Glutamatergic neuron (in vitro differentiated cells): ENCODE results near the gene FOXN3. TPM values are rescaled to one million over a fixed set of nuclear protein-coding genes. Genes with fewer than 3 reads are reported as not detected.

Experiments
- DNase-seq: peaks from one replicate; pipeline ENCODE4 v3.0.0; 2022
- H3K27ac Mint-ChIP-seq: one replicate; pipeline ENCODE4 v1.8.0; 2020; ENCODE audit warnings: mild to moderate bottlenecking, mixed read lengths, inconsistent platforms; ENCODE audit not compliant: unreplicated experiment
- H3K27me3 Mint-ChIP-seq: one replicate; pipeline ENCODE4 v1.8.0; 2020; ENCODE audit warnings: mild to moderate bottlenecking, moderate library complexity, mixed read lengths, inconsistent platforms; ENCODE audit not compliant: unreplicated experiment
- H3K36me3 Mint-ChIP-seq: one replicate; pipeline ENCODE4 v1.8.0; 2020; ENCODE audit warnings: mild to moderate bottlenecking, mixed read lengths, inconsistent platforms; ENCODE audit not compliant: unreplicated experiment
- H3K4me1 Mint-ChIP-seq: one replicate; pipeline ENCODE4 v1.8.0; 2020; ENCODE audit warnings: mild to moderate bottlenecking, low read depth, mixed read lengths, inconsistent platforms; ENCODE audit not compliant: unreplicated experiment
- H3K4me3 Mint-ChIP-seq: one replicate; pipeline ENCODE4 v1.8.0; 2020; ENCODE audit warnings: mild to moderate bottlenecking, mixed read lengths, inconsistent platforms; ENCODE audit not compliant: unreplicated experiment
- H3K9me3 Mint-ChIP-seq: one replicate; pipeline ENCODE4 v1.8.0; 2020; ENCODE audit warnings: mild to moderate bottlenecking, moderate library complexity, mixed read lengths, inconsistent platforms; ENCODE audit not compliant: unreplicated experiment
- total RNA-seq: library from RNA; stranded (reverse); fragmentation: NEBNext Ultra II Directional; extraction: Animal tissue kit (Norgen Biotek cat#: 25700); gene quantifications from one replicate; pipeline ENCODE4 v1.2.1, GENCODE V29; 2021; ENCODE audit not compliant: unreplicated experiment
- TF ChIP-seq, protein P1 (sequence below): fragments of 200-600 bp; sonication (generic); IDR thresholded peaks from one replicate; pipeline ENCODE4 v1.5.0; 2021; ENCODE audit not compliant: partially characterized antibody, unreplicated experiment

Gene FOXN3
- total RNA-seq, 1 donor from 2014 or later: 139 TPM

GRCh38 chr14:89457007-89457406, 40.0 kb upstream of the FOXN3 start:
- no peak overlapping the region for H3K27ac Mint-ChIP-seq
- TF ChIP-seq, protein P1, sequence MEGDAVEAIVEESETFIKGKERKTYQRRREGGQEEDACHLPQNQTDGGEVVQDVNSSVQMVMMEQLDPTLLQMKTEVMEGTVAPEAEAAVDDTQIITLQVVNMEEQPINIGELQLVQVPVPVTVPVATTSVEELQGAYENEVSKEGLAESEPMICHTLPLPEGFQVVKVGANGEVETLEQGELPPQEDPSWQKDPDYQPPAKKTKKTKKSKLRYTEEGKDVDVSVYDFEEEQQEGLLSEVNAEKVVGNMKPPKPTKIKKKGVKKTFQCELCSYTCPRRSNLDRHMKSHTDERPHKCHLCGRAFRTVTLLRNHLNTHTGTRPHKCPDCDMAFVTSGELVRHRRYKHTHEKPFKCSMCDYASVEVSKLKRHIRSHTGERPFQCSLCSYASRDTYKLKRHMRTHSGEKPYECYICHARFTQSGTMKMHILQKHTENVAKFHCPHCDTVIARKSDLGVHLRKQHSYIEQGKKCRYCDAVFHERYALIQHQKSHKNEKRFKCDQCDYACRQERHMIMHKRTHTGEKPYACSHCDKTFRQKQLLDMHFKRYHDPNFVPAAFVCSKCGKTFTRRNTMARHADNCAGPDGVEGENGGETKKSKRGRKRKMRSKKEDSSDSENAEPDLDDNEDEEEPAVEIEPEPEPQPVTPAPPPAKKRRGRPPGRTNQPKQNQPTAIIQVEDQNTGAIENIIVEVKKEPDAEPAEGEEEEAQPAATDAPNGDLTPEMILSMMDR: no peak
- H3K4me1 Mint-ChIP-seq: peaks cover 28% of the 10 kb centered on the region

GRCh38 chr14:89455412-89455811, 38.4 kb upstream of the FOXN3 start:
- H3K4me1 Mint-ChIP-seq: peaks cover 29% of the 10 kb centered on the region
- H3K27ac Mint-ChIP-seq: no peak overlapping the region
- TF ChIP-seq, protein P1: no peak
- H3K27me3 Mint-ChIP-seq: peaks cover 3% of the 10 kb centered on the region
- no peaks in the 10 kb centered on the region for H3K36me3 Mint-ChIP-seq
- H3K4me3 Mint-ChIP-seq: no peak overlapping the region
- H3K9me3 Mint-ChIP-seq: no peaks in the 10 kb centered on the region
- peak; percentile 37 for DNase-seq

More at GRCh38 chr14:89457007-89457406, 40.0 kb upstream of the FOXN3 start:
- Mint-ChIP-seq H3K9me3 (no peaks in the 10 kb centered on the region), H3K4me3 (no peak overlapping the region), H3K27me3 (no peaks in the 10 kb centered on the region), H3K36me3 (no peaks in the 10 kb centered on the region)
- no peak for DNase-seq

GRCh38 chr14:89454996-89455395, 38.0 kb upstream of the FOXN3 start:
- no peak for DNase-seq

GRCh38 chr14:89452281-89452680, 35.2 kb upstream of the FOXN3 start:
- DNase-seq: peak; percentile 48
- Mint-ChIP-seq H3K4me3 (no peak overlapping the region), H3K4me1 (peaks cover 26% of the 10 kb centered on the region), H3K27me3 (peaks cover 3% of the 10 kb centered on the region), H3K9me3 (peaks cover 2% of the 10 kb centered on the region), H3K27ac (peak overlapping the region; percentile 59), H3K36me3 (no peaks in the 10 kb centered on the region)
- TF ChIP-seq, protein P1: no peak

More at GRCh38 chr14:89454996-89455395, 38.0 kb upstream of the FOXN3 start:
- H3K4me3 Mint-ChIP-seq: no peak overlapping the region
- no peak overlapping the region for H3K27ac Mint-ChIP-seq
- H3K36me3 Mint-ChIP-seq: no peaks in the 10 kb centered on the region
- no peaks in the 10 kb centered on the region for H3K9me3 Mint-ChIP-seq
- TF ChIP-seq, protein P1: no peak
- peaks cover 3% of the 10 kb centered on the region for H3K27me3 Mint-ChIP-seq
- peaks cover 28% of the 10 kb centered on the region for H3K4me1 Mint-ChIP-seq

DNA sequence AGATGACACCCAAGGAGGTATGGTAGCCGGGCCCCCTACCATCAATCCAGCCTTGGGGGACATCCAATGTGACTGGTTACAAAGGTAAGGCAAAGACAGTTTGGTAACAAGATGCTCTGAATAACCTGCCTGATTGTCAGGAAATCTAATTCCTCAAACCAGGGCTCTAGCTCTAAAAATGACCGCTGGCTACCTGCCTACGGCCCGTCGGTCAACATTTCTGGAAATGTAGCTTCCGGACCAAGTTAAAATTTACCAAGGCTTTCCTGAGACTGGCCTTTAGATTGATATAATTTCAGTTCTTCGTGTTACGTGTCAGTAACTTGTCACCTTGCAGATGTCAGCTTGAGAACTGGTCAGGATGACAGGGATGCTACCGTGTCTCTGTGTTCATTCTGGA, 34.2 kb upstream of the FOXN3 start:
- peaks cover 3% of the 10 kb centered on the region for H3K27me3 Mint-ChIP-seq
- no peak overlapping the region for H3K4me3 Mint-ChIP-seq
- TF ChIP-seq, protein P1: no peak
- DNase-seq: no peak
- H3K36me3 Mint-ChIP-seq: no peaks in the 10 kb centered on the region
- H3K4me1 Mint-ChIP-seq: peaks cover 26% of the 10 kb centered on the region
- peaks cover 2% of the 10 kb centered on the region for H3K9me3 Mint-ChIP-seq
- no peak overlapping the region for H3K27ac Mint-ChIP-seq
